Activated CD4-positive, alpha-beta memory T cell treated with anti-CD3 and anti-CD28 coated beads, Interleukin-2, amount 10 ng/mL, durations not matched to agents 7 days and 5 days (primary cell): ENCODE results near the gene DNAH1. TPM values are rescaled to one million over a fixed set of nuclear protein-coding genes. Genes with fewer than 3 reads are reported as not detected.

Experiments
- CTCF ChIA-PET: fragments of 350-600 bp; sonication (Branson Sonifier 250); formaldehyde crosslinking; loops from one replicate; lab custom pipeline; 2021; ENCODE audit warnings: antibody characterized with exemption, inconsistent platforms; lab: Charles Lee
- POLR2A ChIA-PET: fragments of 350-600 bp; sonication (Branson Sonifier 250); formaldehyde crosslinking; loops from one replicate; lab custom pipeline; 2021; ENCODE audit warnings: antibody characterized with exemption; lab: Charles Lee
- DNase-seq: peaks from one replicate; pipeline ENCODE4 v3.0.0-alpha.2; 2020
- H3K27ac Mint-ChIP-seq: one replicate; pipeline ENCODE4 v1.8.0; 2021; ENCODE audit warnings: mild to moderate bottlenecking, mixed read lengths
- H3K27me3 Mint-ChIP-seq: one replicate; pipeline ENCODE4 v1.8.0; 2021; ENCODE audit warnings: mixed read lengths
- H3K36me3 Mint-ChIP-seq: one replicate; pipeline ENCODE4 v1.8.0; 2021; ENCODE audit warnings: low read depth, mixed read lengths
- H3K4me1 Mint-ChIP-seq: one replicate; pipeline ENCODE4 v1.8.0; 2021; ENCODE audit warnings: mixed read lengths
- H3K4me3 Mint-ChIP-seq: one replicate; pipeline ENCODE4 v1.8.0; 2021; ENCODE audit warnings: mild to moderate bottlenecking, mixed read lengths
- H3K9me3 Mint-ChIP-seq: one replicate; pipeline ENCODE4 v1.8.0; 2021; ENCODE audit warnings: mixed read lengths
- total RNA-seq, 2 experiments: library from RNA; stranded (reverse); gene quantifications; one replicate each; pipeline ENCODE4 v1.2.3, GENCODE V29; 2021

Gene DNAH1
- total RNA-seq, 2 experiments from 2014 or later: 20.7 to 21.8 TPM

DNA sequence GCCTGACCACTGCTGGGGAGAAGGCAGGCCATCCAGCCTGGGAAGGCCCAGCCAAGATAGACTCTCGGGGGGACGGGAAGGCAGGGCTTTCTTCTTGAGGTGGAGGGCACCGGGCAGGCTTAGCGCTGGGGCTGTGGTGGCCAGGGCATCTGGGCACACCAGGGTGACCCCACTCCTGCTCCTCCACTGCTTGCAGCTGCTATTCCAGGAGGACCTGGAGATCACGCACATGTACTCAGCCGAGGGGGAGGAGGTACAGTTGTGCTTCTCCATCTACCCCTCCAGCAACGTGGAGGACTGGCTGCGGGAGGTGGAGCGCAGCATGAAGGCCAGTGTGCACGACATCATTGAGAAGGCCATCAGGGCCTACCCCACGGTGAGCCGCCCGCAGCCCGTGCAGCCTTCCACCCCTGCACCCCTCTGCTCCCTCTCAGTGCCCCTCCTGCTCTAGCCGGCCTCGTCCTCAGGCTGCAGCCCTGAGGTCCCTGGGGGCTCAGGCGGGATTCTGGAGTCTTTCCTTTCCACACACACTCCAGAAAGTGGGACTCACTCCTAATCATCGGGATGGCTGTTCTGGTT lies 42.3 kb downstream of the DNAH1 start:
- no peaks in the 10 kb centered on the region for H3K4me1 Mint-ChIP-seq
- no peak overlapping the region for H3K4me3 Mint-ChIP-seq
- POLR2A ChIA-PET: no interaction called here
- no peak for DNase-seq
- H3K9me3 Mint-ChIP-seq: no peaks in the 10 kb centered on the region
- CTCF ChIA-PET: interaction anchor here (1.4 kb wide), 1 partner anchor 90 kb away, joined by 3 read pairs; no protein-coding TSS in a partner anchor
- no peaks in the 10 kb centered on the region for H3K27me3 Mint-ChIP-seq
- H3K27ac Mint-ChIP-seq: no peak overlapping the region
- no peaks in the 10 kb centered on the region for H3K36me3 Mint-ChIP-seq

DNA sequence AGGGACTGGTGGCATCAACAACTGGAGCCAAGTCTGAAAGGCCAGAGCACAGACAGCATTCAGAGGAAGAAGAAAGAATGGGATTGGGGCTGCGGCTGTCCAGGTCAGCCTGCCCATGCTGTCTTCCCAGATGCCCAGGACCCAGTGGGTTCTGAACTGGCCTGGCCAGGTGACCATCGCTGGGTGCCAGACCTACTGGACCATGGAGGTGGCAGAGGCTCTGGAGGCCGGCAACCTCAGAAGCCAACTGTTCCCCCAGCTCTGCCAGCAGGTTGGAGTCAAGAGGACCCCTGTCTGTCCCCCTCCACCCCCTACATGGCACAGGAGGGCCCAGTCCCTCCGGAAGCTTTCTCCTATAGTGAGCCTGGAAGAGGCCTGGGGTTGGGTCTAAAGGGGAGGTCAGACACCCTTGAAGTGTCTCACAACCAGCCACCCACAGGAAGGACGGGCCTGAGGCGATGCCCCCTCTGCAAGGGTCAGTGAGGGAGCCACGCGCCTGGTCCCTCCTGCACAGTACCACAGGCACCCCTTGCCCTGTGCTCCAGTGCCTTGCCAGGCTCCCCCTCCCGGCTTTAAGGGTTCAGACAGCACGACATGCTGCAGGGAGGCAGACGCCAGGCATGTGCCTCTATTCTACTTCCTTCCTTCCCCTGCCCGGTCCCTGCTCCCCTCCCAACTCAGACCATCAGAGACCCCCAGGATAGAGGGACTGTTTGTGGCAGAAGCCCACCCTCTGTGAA lies 43.2 kb downstream of the DNAH1 start:
- H3K36me3 Mint-ChIP-seq: peaks cover 4% of the 10 kb centered on the region
- no peak for DNase-seq
- POLR2A ChIA-PET: no interaction called here
- no peak overlapping the region for H3K4me3 Mint-ChIP-seq
- no peaks in the 10 kb centered on the region for H3K9me3 Mint-ChIP-seq
- H3K27ac Mint-ChIP-seq: no peak overlapping the region
- no peaks in the 10 kb centered on the region for H3K4me1 Mint-ChIP-seq
- no peaks in the 10 kb centered on the region for H3K27me3 Mint-ChIP-seq
- CTCF ChIA-PET: no interaction called here

DNA sequence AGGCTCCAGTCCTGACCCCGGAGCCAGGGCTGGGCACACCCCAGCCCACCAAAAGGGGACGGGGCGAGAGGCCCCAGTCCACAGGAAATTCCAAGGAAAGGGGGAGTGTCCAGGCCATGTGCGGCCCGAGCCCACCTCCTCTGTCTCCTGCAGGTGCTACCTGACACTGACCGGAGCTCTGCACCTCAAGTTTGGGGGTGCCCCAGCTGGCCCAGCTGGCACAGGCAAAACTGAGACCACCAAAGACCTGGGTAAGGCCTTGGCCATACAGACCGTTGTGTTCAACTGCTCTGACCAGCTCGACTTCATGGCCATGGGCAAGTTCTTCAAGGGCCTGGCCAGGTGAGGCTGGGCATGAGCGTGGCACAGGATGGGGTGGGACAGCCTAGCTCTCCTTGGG lies 44.9 kb downstream of the DNAH1 start:
- Mint-ChIP-seq H3K9me3 (no peaks in the 10 kb centered on the region), H3K27ac (no peak overlapping the region), H3K4me1 (no peaks in the 10 kb centered on the region), H3K4me3 (no peak overlapping the region), H3K36me3 (peaks cover 8% of the 10 kb centered on the region), H3K27me3 (no peaks in the 10 kb centered on the region)
- DNase-seq: no peak
- ChIA-PET POLR2A (interaction anchor here (1.2 kb wide), 1 partner anchor 19 kb away, joined by 3 read pairs; no protein-coding TSS in a partner anchor), CTCF (interaction anchor here (0.5 to 0.8 kb wide), 2 partner anchors 18 to 130 kb away, joined by 3 read pairs; no protein-coding TSS in a partner anchor)

DNA sequence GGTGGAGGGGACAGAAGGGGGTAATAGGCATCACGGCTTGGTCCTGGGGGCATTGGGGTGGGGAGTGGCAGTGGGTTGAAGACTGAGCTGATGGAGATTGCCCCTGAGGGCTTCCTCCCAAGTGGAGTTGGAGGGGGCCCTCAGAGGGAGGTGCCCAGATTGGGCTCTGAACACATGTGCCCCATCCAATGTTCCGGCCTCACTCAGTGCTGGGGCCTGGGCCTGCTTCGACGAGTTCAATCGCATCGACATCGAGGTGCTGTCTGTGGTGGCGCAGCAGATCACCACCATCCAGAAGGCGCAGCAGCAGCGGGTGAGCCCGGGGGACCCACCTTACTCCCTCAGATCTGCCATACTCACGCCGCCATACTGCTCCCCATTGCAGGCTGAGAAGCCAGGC lies 45.3 kb downstream of the DNAH1 start:
- H3K4me3 Mint-ChIP-seq: no peak overlapping the region
- H3K4me1 Mint-ChIP-seq: no peaks in the 10 kb centered on the region
- CTCF ChIA-PET: interaction anchor here (0.8 kb wide), 1 partner anchor 130 kb away, joined by 3 read pairs; no protein-coding TSS in a partner anchor
- no peaks in the 10 kb centered on the region for H3K27me3 Mint-ChIP-seq
- POLR2A ChIA-PET: interaction anchor here (1.2 kb wide), 1 partner anchor 19 kb away, joined by 3 read pairs; no protein-coding TSS in a partner anchor
- no peak for DNase-seq
- no peak overlapping the region for H3K27ac Mint-ChIP-seq
- H3K9me3 Mint-ChIP-seq: no peaks in the 10 kb centered on the region
- peaks cover 8% of the 10 kb centered on the region for H3K36me3 Mint-ChIP-seq

DNA sequence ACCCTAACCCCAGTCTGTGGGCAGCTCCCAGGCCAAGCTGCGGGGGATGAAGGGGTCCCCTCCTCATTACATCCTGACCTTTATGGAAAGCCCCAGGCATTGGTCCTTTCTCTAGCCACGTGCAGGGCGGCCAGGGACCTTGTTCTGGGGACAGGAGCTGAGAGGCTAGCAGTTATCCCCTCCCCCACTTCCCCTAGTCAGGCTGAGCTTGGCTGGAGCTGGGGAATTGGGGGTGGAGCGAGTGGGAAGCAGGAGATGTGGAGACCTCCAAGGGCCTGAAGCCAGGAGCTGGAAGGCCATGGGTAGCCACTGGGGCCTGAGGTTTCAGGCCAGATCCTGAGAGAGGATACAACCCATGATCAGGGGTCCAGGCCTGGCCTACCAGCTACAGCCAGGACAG lies 45.8 kb downstream of the DNAH1 start:
- no peak for DNase-seq
- POLR2A ChIA-PET: interaction anchor here (1.2 kb wide), 1 partner anchor 18 kb away, joined by 3 read pairs; no protein-coding TSS in a partner anchor
- no peaks in the 10 kb centered on the region for H3K9me3 Mint-ChIP-seq
- CTCF ChIA-PET: no interaction called here
- peaks cover 8% of the 10 kb centered on the region for H3K36me3 Mint-ChIP-seq
- no peak overlapping the region for H3K27ac Mint-ChIP-seq
- no peak overlapping the region for H3K4me3 Mint-ChIP-seq
- H3K27me3 Mint-ChIP-seq: no peaks in the 10 kb centered on the region
- H3K4me1 Mint-ChIP-seq: no peaks in the 10 kb centered on the region

DNA sequence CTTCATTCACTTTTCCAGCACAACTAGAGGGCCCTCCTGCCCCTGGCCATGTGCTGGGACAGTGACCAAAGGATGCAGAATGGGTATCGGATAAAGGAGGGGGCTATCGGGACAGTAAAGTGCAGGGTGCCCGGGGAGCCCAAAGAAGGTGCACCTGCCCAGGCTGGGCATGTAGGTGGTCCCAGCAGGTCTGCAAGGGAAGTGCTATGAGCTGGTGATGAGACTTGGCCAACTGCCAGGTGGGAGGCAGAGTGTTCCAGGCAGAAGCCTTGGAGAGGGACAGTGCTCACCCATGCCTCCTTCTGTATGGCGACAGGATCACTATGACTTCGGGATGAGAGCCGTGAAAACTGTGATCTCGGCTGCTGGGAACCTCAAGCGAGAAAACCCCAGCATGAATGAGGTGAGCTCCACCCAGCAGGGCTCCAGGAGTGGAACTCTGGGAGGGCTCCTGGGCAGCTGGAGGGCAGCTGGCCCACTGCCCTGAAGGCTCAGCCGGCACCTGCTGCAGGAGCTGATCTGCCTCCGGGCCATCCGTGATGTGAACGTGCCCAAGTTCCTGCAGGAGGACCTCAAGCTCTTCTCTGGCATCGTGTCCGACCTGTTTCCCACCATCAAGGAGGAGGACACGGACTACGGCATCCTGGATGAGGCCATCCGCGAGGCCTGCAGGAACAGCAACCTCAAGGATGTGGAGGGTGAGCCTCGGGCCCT lies 48.4 kb downstream of the DNAH1 start:
- H3K4me1 Mint-ChIP-seq: no peaks in the 10 kb centered on the region
- POLR2A ChIA-PET: no interaction called here
- no peaks in the 10 kb centered on the region for H3K27me3 Mint-ChIP-seq
- DNase-seq: no peak
- peaks cover 8% of the 10 kb centered on the region for H3K36me3 Mint-ChIP-seq
- no peak overlapping the region for H3K4me3 Mint-ChIP-seq
- H3K9me3 Mint-ChIP-seq: no peaks in the 10 kb centered on the region
- CTCF ChIA-PET: interaction anchor here (1.7 to 1.8 kb wide), 2 partner anchors 13 to 25 kb away, joined by 5 to 6 read pairs; no protein-coding TSS in a partner anchor
- H3K27ac Mint-ChIP-seq: no peak overlapping the region

DNA sequence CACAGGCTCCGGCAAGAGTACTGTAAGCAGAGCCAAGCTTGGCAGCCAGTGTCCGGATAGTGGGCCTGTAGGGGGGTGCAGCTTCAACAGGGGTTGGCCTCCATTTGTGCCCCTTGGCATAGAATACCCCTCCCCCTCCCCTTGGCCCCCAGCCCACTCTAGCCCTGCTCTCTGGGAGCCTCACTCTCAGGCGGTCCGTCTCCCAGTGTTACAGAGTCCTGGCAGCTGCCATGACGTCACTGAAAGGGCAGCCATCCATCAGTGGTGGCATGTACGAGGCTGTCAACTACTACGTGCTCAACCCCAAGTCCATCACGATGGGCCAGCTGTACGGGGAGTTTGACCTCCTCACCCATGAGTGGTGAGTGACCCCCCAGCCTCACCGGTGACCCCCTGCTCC lies 50.4 kb downstream of the DNAH1 start:
- Mint-ChIP-seq H3K4me3 (no peak overlapping the region), H3K27ac (no peak overlapping the region), H3K4me1 (no peaks in the 10 kb centered on the region), H3K27me3 (no peaks in the 10 kb centered on the region), H3K9me3 (no peaks in the 10 kb centered on the region), H3K36me3 (peaks cover 8% of the 10 kb centered on the region)
- CTCF ChIA-PET: interaction anchor here (0.7 kb wide), 1 partner anchor 366 kb away, joined by 3 read pairs; no protein-coding TSS in a partner anchor
- DNase-seq: no peak
- POLR2A ChIA-PET: no interaction called here

DNA sequence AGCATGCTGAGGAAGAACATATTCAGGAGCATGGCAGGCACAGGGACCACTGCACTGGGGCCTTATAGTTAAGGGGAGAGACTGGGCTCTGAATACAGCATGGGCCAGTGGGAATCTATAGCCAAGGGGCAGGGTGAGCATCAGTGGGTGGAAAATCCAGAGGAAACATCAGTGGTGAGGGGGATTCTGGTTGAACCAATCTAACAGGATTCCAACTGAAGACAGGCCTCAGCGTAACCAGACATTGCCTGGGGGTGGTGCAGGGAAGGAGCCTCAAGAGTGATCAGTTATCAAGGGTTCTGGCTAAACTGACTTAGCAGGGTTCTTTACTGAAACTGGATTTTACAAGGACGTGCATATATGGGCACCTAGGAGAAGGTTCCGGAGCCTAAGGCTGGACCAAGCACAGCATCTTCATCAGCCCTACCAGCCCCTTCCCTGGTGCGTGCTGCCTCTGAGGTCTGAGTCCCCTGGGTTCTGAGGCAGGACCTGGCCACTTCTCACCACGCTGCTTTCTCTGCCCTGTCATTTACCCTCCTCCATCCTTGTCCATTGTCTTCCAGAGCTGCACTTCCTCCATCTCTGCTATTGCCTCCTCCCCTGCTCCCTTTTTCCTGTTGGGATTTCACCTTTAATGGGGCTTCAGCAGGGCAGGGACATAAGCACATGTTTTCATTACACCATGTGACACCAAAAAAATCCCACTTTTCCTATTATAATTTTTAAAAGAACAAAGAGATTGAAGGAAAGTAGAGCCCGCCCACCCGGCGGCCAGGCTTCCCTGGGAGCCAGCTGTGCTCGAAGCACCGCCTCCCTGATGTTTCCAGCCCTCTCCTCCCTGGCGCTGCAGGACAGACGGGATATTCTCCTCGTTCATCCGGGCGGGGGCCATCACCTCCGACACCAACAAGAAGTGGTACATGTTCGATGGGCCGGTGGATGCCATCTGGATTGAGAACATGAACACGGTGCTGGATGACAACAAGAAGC lies 52.1 kb downstream of the DNAH1 start:
- ChIA-PET POLR2A (no interaction called here), CTCF (no interaction called here)
- Mint-ChIP-seq H3K4me1 (peaks cover 3% of the 10 kb centered on the region), H3K9me3 (no peaks in the 10 kb centered on the region), H3K27me3 (no peaks in the 10 kb centered on the region), H3K27ac (no peak overlapping the region), H3K4me3 (no peak overlapping the region), H3K36me3 (peaks cover 11% of the 10 kb centered on the region)
- no peak for DNase-seq

DNA sequence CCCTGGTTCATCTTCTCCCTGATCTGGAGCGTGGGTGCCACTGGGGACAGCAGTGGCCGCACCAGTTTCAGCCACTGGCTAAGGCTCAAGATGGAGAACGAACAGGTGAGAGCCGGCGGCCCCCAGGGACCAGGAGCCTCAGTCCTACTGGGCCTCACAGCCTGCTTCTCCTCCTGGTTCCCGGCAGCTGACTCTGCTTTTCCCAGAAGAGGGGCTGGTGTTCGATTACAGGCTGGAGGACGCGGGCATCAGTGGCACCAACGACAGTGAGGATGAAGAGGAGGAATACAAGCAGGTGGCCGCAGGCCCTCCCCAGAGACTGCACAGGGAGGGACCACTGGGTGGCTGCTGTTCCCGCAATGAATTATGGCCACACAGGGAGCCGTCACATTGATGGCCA lies 54.4 kb downstream of the DNAH1 start:
- Mint-ChIP-seq H3K4me3 (no peak overlapping the region), H3K4me1 (peaks cover 7% of the 10 kb centered on the region), H3K27me3 (no peaks in the 10 kb centered on the region), H3K27ac (no peak overlapping the region), H3K36me3 (peaks cover 2% of the 10 kb centered on the region), H3K9me3 (no peaks in the 10 kb centered on the region)
- DNase-seq: no peak
- ChIA-PET POLR2A (no interaction called here), CTCF (no interaction called here)

DNA sequence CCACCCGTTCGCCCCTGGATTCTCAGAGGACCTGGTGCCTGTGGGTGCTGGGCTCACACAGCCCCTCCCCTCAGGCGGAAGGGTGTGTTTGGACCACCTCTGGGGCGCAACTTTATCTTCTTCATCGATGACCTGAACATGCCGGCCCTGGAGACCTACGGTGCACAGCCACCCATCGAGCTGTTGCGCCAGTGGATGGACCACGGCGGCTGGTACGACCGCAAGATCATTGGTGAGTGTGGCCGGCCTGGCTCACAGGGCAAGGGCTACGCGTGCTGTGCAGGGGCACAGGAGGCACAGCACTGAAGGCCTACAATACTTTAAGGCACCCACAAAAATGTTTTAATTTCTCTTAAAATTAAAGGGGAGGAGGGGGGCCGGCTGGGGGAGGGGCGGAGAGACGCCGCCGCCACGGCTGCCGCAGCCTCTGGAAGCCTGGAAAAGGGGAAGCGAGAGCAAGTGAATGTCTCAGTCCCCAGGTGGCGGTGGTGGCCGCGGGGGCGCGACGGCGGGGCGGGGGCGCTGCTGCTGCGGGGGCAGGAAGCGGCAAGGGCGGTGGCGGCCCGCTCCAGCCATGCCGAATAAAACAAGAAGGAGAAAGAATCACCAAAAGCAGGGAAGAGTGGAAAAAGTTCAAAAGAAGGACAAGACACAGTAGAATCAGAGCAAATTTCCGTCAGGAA lies 56.8 kb downstream of the DNAH1 start:
- ChIA-PET POLR2A (no interaction called here), CTCF (no interaction called here)
- no peak for DNase-seq
- no peak overlapping the region for H3K4me3 Mint-ChIP-seq
- peaks cover 7% of the 10 kb centered on the region for H3K4me1 Mint-ChIP-seq
- no peak overlapping the region for H3K27ac Mint-ChIP-seq
- no peaks in the 10 kb centered on the region for H3K9me3 Mint-ChIP-seq
- H3K27me3 Mint-ChIP-seq: no peaks in the 10 kb centered on the region
- peaks cover 2% of the 10 kb centered on the region for H3K36me3 Mint-ChIP-seq

DNA sequence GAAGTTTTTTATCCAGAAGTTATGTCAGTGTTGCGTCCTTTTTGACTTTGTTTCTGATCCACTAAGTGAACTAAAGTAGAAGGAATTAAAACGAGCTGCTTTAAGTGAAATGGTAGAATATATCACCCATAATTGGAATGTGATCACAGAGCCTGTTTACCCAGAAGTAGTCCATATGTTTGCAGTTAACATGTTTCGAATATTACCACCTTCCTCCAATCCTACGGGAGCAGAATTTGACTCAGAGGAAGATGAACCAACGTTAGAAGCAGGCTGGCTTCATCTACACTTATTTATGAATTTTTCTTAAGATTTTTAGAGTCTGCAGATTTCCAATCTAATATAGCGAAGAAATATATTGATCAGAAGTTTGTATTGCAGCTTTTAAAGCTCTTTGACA lies 57.6 kb downstream of the DNAH1 start:
- no peak overlapping the region for H3K4me3 Mint-ChIP-seq
- peaks cover 2% of the 10 kb centered on the region for H3K36me3 Mint-ChIP-seq
- ChIA-PET CTCF (no interaction called here), POLR2A (no interaction called here)
- no peak overlapping the region for H3K27ac Mint-ChIP-seq
- no peaks in the 10 kb centered on the region for H3K9me3 Mint-ChIP-seq
- H3K27me3 Mint-ChIP-seq: no peaks in the 10 kb centered on the region
- no peak for DNase-seq
- peaks cover 7% of the 10 kb centered on the region for H3K4me1 Mint-ChIP-seq

DNA sequence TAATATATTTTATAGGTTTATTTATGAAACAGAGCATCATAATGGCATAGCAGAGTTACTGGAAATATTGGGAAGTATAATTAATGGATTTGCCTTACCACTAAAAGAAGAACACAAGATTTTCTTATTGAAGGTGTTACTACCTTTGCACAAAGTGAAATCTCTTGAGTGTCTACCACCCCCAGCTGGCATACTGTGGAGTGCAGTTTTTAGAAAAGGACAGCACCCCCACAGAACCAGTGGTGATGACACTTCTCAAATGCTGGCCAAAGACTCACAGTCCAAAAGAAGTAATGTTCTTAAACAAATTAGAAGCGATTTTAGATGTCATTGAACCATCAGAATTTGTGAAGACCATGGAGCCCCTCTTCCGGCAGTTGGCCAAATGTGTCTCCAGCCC lies 58.1 kb downstream of the DNAH1 start:
- CTCF ChIA-PET: no interaction called here

More for the DNA sequence above, 58.1 kb downstream of the DNAH1 start:
- H3K27me3 Mint-ChIP-seq: no peaks in the 10 kb centered on the region
- no peak overlapping the region for H3K27ac Mint-ChIP-seq
- DNase-seq: no peak
- H3K9me3 Mint-ChIP-seq: no peaks in the 10 kb centered on the region
- H3K4me3 Mint-ChIP-seq: no peak overlapping the region
- H3K36me3 Mint-ChIP-seq: peaks cover 2% of the 10 kb centered on the region
- POLR2A ChIA-PET: no interaction called here
- peaks cover 7% of the 10 kb centered on the region for H3K4me1 Mint-ChIP-seq
